ENCODE data around the gene APRT. TPM values are rescaled to one million over a fixed set of nuclear protein-coding genes. Genes with fewer than 3 reads are reported as not detected.

APRT gene
- total and polyA plus RNA-seq, 9 of the 15 experiments (the other 6 are each of a cell fraction or from before 2014, with no cell fraction given): 41.7 to 409 (median 146) TPM

- no peaks in the 10 kb centered on the region for H3K9me3 ChIP-seq (replicated peaks; ENCODE audit: control insufficient read depth, insufficient read depth, low read depth, low read length)
- BruUV-seq (replicated peaks): no TSS peak
- H3K9ac ChIP-seq (ENCODE audit: insufficient read depth in 1 of 2, low read depth in 2 of 2, low read length in 2 of 2): 0 out of 4 replicates have a peak overlapping the region, but pooled peaks of 1 of the 2 experiments have one; percentile 4
- intact Hi-C loops (cut with micrococcal nuclease): no loop called here
- no peaks in the 10 kb centered on the region; the same call in 2 of the 3 replicates for H3K36me3 ChIP-seq (ENCODE audit: control insufficient read depth, insufficient read depth, low read length)
- DNase-seq (ENCODE audit: extremely low read depth in 1 of 4, low spot score in 3 of 4) (peak; percentile 55 to 80 (median 68)), FAIRE-seq (peak; percentile 49), ATAC-seq (peak; percentile 86)
- POLR2A ChIA-PET: interaction anchor here (0.5 kb wide), 1 partner anchor 9 kb away, joined by 3 read pairs; no protein-coding TSS in a partner anchor
- H2AFZ ChIP-seq (ENCODE audit: low read depth, low read length): no peak overlapping the region
- CTCF ChIA-PET (ENCODE audit: low intra/inter-chr PET ratio): no interaction called here
- in situ Hi-C loops (cut with MboI): no loop called here
- H3K79me2 ChIP-seq (ENCODE audit: control insufficient read depth, insufficient read depth, low read length): no peaks in the 10 kb centered on the region
- no peaks in the 10 kb centered on the region for H4K20me1 ChIP-seq (replicated peaks; ENCODE audit: control insufficient read depth, insufficient read depth, low read length)
- H3K9me1 ChIP-seq (ENCODE audit: control insufficient read depth, insufficient read depth, low read length): no peaks in the 10 kb centered on the region
- no peak overlapping the region for H3K4me3 ChIP-seq
- H3K27ac ChIP-seq (ENCODE audit: extremely low read depth, low read depth, low read length): no peak overlapping the region
- peaks cover 0 to 48% of the 10 kb centered on the region in 2 experiments; a peak in 2 of 5 replicates for H3K4me1 ChIP-seq (replicated peaks in 1 of 2; ENCODE audit: control insufficient read depth in 2 of 2, insufficient read depth in 2 of 2, low read length in 2 of 2)
- no peak overlapping the region for H3K4me2 ChIP-seq (ENCODE audit: insufficient read depth, low read length)
- 74% methylated on average over 12 of the region's 39 CpGs for WGBS (ENCODE audit: insufficient coverage, low coverage, missing lambda C conversion rate)
- no peaks in the 10 kb centered on the region for H3K27me3 ChIP-seq (ENCODE audit: control insufficient read depth in 2 of 2, insufficient read depth in 2 of 2, low read length in 2 of 2)
- TF ChIP-seq NFIX (CRISPR knock-in tag; IDR thresholded peaks at IDR 0.05; ENCODE audit: low read depth) (no peak), ZNF77 (CRISPR knock-in tag; IDR thresholded peaks at IDR 0.05) (no peak), TFAP4 (CRISPR knock-in tag; IDR thresholded peaks at IDR 0.05; ENCODE audit: borderline replicate concordance) (peak; percentile 77), RNF219 (CRISPR knock-in tag; IDR thresholded peaks at IDR 0.05) (no peak), GABPB1 (CRISPR knock-in tag; IDR thresholded peaks at IDR 0.05) (peak; percentile 85), KDM5B (IDR thresholded peaks at IDR 0.05; ENCODE audit: insufficient replicate concordance, low read depth, low read length) (no peak), ZNF407 (IDR thresholded peaks at IDR 0.05; ENCODE audit: low read depth) (no peak), ZKSCAN1 (IDR thresholded peaks at IDR 0.05; ENCODE audit: low read depth, low read length) (no peak), LCOR (CRISPR knock-in tag; IDR thresholded peaks at IDR 0.05) (peak; percentile 70; the same call in 1 of the 2 replicates), CBX3 (IDR thresholded peaks at IDR 0.05; ENCODE audit: borderline replicate concordance in 1 of 2, low read length in 2 of 2) (peak in 1 of 2 experiments; percentile 82; a peak in 1 of 3 replicates), MEF2A (IDR thresholded peaks at IDR 0.05; ENCODE audit: control insufficient read depth, low read depth, low read length) (0 out of 2 replicates have a peak, but pooled peaks have one; percentile 6)
Observed at GRCh38 chr16:88839026-88839529, 27.4 kb upstream of the APRT start.
